OCI-LY3 (cell line): ENCODE results near the gene DDAH2.

Source experiments
- H2AFZ ChIP-seq: fragments of 200-600, 300-600 bp; shearing (Covaris generic); 2 replicates; pipeline ENCODE4 v1.6.0; 2014; ENCODE audit warnings: antibody characterized with exemption, low read depth, low read length
- H3K27ac ChIP-seq: fragments of 200-600, 300-600 bp; sonication (generic); 2 replicates; pipeline ENCODE4 v1.5.1; 2014; ENCODE audit warnings: mild to moderate bottlenecking, low read length, moderate library complexity, mixed read lengths
- H3K27me3 ChIP-seq: fragments of 200-600, 300-600 bp; sonication (generic); 2 replicates; pipeline ENCODE4 v1.6.1; 2014; ENCODE audit warnings: low read depth, low read length, mixed read lengths
- H3K36me3 ChIP-seq: fragments of 200-600, 300-600 bp; sonication (generic); replicated peaks from 2 replicates; pipeline ENCODE3; 2014; ENCODE audit warnings: low read depth, low read length, mixed read lengths
- H3K4me1 ChIP-seq: fragments of 300-600, 200-600 bp; sonication (generic); 2 replicates; pipeline ENCODE4 v1.6.1; 2014; ENCODE audit warnings: low read length, mixed read lengths
- H3K4me2 ChIP-seq: fragments of 200-600, 300-600 bp; sonication (generic); 2 replicates; pipeline ENCODE4 v1.6.1; 2014; ENCODE audit warnings: low read length, mixed read lengths
- H3K4me3 ChIP-seq: fragments of 300-600, 200-600 bp; sonication (generic); 2 replicates; pipeline ENCODE4 v1.5.1; 2014; ENCODE audit warnings: antibody characterized with exemption, mild to moderate bottlenecking, low read length, moderate library complexity
- H3K79me2 ChIP-seq: fragments of 300-600, 200-600 bp; shearing (Covaris generic); 2 replicates; pipeline ENCODE4 v1.6.1; 2014; ENCODE audit warnings: mild to moderate bottlenecking, low read length, mixed read lengths
- H3K9ac ChIP-seq: fragments of 300-600, 200-600 bp; shearing (Covaris generic); 2 replicates; pipeline ENCODE4 v1.6.0; 2014; ENCODE audit warnings: mild to moderate bottlenecking, low read length, moderate library complexity
- H3K9me3 ChIP-seq: fragments of 200-600, 300-600 bp; shearing (Covaris generic); 2 replicates; pipeline ENCODE4 v1.6.1; 2014; ENCODE audit warnings: low read length, mixed read lengths; ENCODE audit not compliant: insufficient read depth
- H4K20me1 ChIP-seq: fragments of 200-600, 300-600 bp; sonication (generic); 2 replicates; pipeline ENCODE4 v1.6.1; 2016; ENCODE audit warnings: low read length, mixed read lengths; ENCODE audit not compliant: insufficient read depth
- EZH2phosphoT487 ChIP-seq: fragments of 200-600 bp; shearing (Covaris generic); IDR thresholded peaks from 2 replicates; pipeline ENCODE4 v1.6.1; 2018; ENCODE audit warnings: antibody characterized with exemption, mixed run types, low read depth
- TF ChIP-seq, protein P1 (sequence below): fragments of 200-600, 300-600 bp; sonication (generic); IDR thresholded peaks from 2 replicates; pipeline ENCODE4 v1.5.1; 2014; ENCODE audit warnings: antibody characterized with exemption, low read length, low read depth

DDAH2 gene

GRCh38 chr6:31683591-31683990, 45.5 kb downstream of the DDAH2 start:
- Histone ChIP-seq H3K4me1 (peaks cover 4% of the 10 kb centered on the region; the same call in 1 of the 2 replicates), H3K9ac (no peak overlapping the region), H3K36me3 (no peaks in the 10 kb centered on the region), H3K4me2 (no peak overlapping the region), H4K20me1 (no peaks in the 10 kb centered on the region), H3K4me3 (no peak overlapping the region), H3K79me2 (no peaks in the 10 kb centered on the region), H3K27ac (no peak overlapping the region), H3K9me3 (no peaks in the 10 kb centered on the region), H3K27me3 (no peaks in the 10 kb centered on the region), H2AFZ (no peak overlapping the region)
- TF ChIP-seq, protein P1, sequence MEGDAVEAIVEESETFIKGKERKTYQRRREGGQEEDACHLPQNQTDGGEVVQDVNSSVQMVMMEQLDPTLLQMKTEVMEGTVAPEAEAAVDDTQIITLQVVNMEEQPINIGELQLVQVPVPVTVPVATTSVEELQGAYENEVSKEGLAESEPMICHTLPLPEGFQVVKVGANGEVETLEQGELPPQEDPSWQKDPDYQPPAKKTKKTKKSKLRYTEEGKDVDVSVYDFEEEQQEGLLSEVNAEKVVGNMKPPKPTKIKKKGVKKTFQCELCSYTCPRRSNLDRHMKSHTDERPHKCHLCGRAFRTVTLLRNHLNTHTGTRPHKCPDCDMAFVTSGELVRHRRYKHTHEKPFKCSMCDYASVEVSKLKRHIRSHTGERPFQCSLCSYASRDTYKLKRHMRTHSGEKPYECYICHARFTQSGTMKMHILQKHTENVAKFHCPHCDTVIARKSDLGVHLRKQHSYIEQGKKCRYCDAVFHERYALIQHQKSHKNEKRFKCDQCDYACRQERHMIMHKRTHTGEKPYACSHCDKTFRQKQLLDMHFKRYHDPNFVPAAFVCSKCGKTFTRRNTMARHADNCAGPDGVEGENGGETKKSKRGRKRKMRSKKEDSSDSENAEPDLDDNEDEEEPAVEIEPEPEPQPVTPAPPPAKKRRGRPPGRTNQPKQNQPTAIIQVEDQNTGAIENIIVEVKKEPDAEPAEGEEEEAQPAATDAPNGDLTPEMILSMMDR, result no peak
- TF ChIP-seq EZH2phosphoT487, result no peak

- peaks cover 16% of the 10 kb centered on the region for H3K4me1 ChIP-seq
- peak overlapping the region; percentile 77 for H3K4me2 ChIP-seq
- H3K27ac ChIP-seq, result no peak overlapping the region
- peak overlapping the region; percentile 53; the same call in 1 of the 2 replicates for H3K9ac ChIP-seq
- no peaks in the 10 kb centered on the region for H3K27me3 ChIP-seq
- H3K79me2 ChIP-seq, result no peaks in the 10 kb centered on the region
- peak overlapping the region; percentile 59 for H2AFZ ChIP-seq
- no peaks in the 10 kb centered on the region for H4K20me1 ChIP-seq
- TF ChIP-seq, protein P1, result no peak
- no peaks in the 10 kb centered on the region for H3K9me3 ChIP-seq
- peak overlapping the region; percentile 76 for H3K4me3 ChIP-seq
- no peaks in the 10 kb centered on the region for H3K36me3 ChIP-seq
Measured at GRCh38 chr6:31681135-31681671, 47.9 kb downstream of the DDAH2 start.

GRCh38 chr6:31680226-31681134, 48.6 kb downstream of the DDAH2 start, which contains the start of gene LY6G5C:
LY6G5C (minus strand) TSS chr6:31681067; CDS start chr6:31680373, 694 bp downstream.
- TF ChIP-seq EZH2phosphoT487, result no peak
- TF ChIP-seq, protein P1, result peak; percentile 54
- peaks cover 17% of the 10 kb centered on the region for H3K4me1 ChIP-seq
- H3K27ac ChIP-seq, result no peak within 1 kb of the TSS
- H3K9me3 ChIP-seq, result no peaks in the 10 kb centered on the region
- H4K20me1 ChIP-seq, result no peaks in the 10 kb centered on the region
- no peaks in the 10 kb centered on the region for H3K79me2 ChIP-seq
- peak within 1 kb of the TSS; percentile 77 for H3K4me2 ChIP-seq
- no peaks in the 10 kb centered on the region for H3K36me3 ChIP-seq
- no peaks in the 10 kb centered on the region for H3K27me3 ChIP-seq
- peak within 1 kb of the TSS; percentile 59 for H2AFZ ChIP-seq
- peak within 1 kb of the TSS; percentile 53; the same call in 1 of the 2 replicates for H3K9ac ChIP-seq
- H3K4me3 ChIP-seq, result peak within 1 kb of the TSS; percentile 76

- Histone ChIP-seq H3K4me1 (peaks cover 17% of the 10 kb centered on the region), H3K9ac (no peak overlapping the region), H3K4me3 (no peak overlapping the region), H3K79me2 (no peaks in the 10 kb centered on the region), H3K9me3 (no peaks in the 10 kb centered on the region), H3K27ac (no peak overlapping the region), H4K20me1 (no peaks in the 10 kb centered on the region), H3K36me3 (no peaks in the 10 kb centered on the region), H3K4me2 (no peak overlapping the region), H2AFZ (no peak overlapping the region), H3K27me3 (no peaks in the 10 kb centered on the region)
- no peak for TF ChIP-seq EZH2phosphoT487
- TF ChIP-seq, protein P1, result no peak
Measured at GRCh38 chr6:31677955-31678354, 51.1 kb downstream of the DDAH2 start.
